GM21723 (cell line): ENCODE results near the gene TRAPPC8.
"Not testable (repeated sequence)": the region's sequence is repeated elsewhere in the genome, so short reads cannot be mapped to it uniquely, and the experiment has no call there.

Source experiments
- ATAC-seq: cut with Tn5 transposase; IDR thresholded peaks from one replicate; pipeline ENCODE4 v1.9.1; 2021; ENCODE audit warnings: mild to moderate bottlenecking, moderate library complexity; ENCODE audit not compliant: unreplicated experiment

The TRAPPC8 gene

DNA sequence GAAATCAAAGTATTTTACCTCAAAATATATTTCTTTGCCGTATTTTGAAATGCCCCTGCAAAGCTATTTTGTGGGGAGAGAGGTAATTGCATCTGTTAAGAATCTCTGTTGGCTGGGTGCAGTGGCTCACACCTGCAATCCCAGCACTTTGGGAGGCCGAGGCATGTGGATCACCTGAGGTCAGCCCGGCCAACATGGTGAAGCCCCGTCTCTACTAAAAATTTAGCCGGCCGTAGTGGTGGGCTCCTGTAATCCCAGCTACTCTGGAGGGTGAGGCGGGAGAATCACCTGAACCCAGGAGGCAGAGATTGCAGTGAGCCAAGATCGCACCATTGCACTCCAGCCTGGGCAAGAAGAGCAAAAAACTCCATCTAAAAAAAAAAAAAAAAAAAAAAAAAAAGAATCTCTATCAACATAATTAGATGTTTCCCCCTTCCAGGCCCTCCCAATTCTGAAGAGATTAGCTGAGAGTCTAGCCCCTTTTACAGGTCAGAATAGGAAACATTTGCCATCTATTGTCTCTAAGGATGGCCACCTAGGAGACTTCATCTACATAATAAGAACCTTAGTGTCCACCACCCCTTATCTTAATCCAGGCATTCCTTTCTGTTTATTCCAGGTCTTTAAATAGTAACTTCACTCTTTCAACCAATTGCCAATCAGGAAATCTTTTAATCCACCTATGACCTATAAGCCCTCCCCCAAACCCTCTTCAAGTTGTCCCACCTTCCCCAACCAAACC, 3.5 kb upstream of the TRAPPC8 start:
- ATAC-seq: no peak

DNA sequence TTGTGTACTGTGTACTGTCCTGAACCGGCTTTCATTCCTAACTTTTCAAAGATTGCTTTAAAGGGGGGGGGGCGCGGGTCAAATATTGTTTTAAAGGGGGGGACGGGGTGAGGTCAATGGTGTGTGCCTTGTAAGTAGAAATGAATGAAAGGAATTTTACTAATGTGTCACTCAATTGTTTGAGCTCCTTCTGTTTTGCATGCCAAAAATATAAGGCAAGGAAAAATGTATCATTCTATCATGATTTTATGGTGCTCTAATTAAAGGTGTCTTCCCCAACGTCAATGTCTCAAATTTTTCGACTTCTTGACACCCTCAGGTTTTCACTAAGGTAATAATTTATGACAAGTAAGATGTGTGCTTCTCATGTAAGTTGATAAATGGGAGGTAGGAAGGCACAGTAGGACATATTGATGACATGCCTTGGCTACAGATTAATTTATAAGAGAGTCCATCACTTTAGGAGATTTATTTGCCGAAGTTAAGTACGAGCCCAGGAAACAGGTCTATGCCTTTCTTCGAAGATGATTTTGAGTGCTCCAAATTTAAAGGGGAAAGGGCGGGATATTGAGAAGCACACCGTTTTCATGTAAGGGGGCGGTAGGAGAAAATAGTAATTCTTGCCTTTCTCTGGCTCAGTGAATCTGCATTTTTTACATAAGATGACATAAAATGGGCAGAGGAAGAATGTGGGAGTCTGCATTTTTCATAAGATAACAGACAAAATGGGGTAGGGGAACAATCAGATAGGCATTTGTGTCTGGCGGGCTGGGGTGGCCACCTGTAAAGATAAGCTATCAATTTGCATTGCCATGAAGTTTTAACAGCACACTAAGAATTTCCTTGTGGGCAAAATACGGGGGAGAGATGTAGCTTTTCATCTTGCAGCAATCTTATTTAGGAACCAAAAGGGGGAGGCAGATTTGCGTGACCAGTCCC, 1.2 kb upstream of the TRAPPC8 start:
- no peak for ATAC-seq

DNA sequence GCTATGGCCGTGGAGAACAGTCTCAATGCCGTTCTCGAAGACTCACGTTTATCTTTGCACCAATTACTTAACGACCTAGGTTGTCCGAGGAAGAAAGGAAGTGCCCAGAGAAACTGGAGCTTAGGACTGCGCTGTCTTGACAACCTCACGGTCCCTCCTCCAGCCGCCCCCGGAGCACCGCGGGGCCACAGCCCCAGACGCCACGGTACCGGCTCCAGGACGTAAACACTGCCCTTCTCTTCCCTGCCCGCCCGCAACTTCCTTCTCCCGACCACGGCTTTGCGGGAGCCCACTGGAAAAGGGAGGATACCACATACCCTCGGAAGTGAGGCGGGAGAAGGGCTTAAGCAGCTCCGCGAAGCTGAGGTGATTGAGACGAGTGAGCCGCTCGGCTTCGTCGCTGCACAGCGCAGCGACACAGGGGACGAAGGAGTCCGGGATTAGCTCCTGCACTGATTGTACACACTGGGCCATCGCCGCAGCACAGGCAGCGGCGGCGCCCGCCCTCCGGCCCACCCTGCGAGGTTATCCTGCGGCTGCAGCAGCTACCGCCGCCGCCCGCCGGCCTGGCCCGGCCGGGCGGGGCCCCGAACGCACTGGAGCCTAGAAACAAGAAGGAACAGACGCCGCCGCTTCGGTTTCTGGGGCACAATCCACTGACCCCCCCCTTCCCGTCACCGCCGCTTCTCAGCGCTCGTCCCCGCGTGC, 483 bp downstream of the TRAPPC8 start:
- ATAC-seq: peak; percentile 44

DNA sequence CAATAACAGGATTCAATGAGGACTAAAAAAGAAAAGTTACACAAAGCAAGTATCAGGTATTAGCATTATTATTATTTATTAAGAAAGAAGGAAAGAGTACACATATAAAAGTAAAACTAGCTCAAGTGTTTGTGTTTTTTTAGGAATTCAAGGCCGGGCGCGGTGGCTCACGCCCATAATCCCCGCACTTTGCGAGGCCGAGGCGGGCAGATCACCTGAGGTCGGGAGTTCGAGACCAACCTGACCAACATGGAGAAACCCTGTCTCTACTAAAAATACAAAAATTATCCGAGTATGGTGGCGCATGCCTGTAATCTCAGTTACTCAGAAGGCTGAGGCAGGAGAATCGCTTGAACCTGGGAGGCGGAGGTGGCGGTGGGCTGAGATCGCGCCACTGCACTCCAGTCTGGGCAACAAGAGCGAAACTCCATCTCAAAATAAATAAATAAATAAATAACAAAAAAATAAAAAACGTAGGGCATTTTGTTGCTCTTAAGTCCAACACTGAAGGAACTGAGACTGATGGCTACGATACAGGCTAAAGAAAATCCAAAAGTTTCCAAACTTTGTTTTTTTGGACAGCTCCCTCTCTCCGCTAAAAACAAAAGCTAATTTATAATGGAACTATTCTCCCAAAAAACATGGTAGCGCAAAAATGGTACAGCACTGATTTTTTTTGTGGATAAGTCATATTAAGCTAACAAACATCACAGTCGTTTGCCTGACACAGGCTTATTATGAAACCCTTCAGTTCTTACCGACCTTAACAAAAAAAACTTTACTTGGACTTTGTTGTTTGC, 1.7 kb downstream of the TRAPPC8 start:
- no peak for ATAC-seq

DNA sequence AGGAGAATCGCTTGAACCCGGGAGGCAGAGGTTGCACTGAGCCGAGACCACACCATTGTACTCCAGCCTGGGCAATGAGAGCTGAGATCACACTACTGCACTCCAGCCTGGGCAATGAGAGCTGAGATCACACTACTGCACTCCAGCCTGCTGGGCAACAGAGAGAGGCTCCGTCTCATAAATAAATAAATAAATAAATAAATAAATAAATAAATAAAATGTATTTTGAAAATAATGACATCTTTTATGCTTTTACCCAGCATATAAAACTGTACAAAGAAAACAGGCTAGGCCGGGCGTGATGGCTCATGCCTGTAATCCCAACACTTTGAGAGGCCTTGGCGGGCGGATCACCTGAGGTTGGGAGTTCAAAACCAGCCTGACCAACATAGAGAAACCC, 8.2 kb downstream of the TRAPPC8 start:
- ATAC-seq: not testable (repeated sequence)

DNA sequence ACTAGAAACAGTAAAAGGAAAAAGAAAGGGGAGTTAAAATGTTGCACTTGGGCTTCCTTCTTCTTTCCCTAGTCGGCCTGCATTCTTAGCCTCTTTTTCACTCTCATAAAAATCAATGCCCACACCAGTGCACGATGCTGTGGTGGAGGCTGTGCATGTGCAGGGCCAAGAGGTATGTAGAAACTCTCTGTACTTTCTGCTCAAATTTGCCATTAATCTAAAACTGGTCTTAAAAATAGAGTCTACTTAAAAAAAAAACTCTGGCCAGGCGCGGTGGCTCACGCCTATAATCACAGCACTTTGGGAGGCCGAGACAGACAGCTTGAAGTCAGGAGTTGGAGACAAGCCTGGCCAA, 11.1 kb downstream of the TRAPPC8 start:
- no peak for ATAC-seq

DNA sequence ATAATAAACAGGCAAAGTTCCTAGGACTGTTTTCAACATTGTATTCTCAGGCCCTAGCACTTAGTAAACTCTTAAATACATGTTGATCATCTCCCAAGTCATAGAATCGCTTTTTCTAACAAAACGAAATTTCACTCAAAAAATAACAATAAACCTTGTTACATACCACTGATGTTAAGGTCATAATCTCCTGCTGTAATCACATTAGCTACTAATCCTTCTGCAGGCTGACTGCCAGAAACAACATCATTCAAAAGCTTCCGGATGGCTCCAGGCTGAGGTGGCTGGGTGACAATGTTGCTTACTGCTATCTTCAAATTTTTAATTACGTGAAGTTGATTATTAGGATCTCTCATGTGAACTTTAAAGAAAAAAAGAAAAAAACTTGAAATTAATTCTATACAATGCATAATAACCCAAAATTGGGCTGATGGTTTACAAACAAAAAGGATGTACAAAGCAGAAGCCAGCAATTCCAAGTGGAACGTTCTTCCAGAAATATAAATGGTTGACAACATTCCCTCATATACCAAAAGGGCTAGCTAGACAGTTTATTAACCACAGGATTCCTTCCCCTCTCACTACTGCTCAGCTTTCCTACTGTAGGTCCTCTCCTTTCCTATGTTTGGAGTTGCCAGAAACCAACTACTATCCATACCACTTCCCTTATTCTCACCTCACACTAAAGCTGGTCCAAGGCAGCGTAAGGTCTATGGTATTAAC, 11.6 kb downstream of the TRAPPC8 start:
- no peak for ATAC-seq

DNA sequence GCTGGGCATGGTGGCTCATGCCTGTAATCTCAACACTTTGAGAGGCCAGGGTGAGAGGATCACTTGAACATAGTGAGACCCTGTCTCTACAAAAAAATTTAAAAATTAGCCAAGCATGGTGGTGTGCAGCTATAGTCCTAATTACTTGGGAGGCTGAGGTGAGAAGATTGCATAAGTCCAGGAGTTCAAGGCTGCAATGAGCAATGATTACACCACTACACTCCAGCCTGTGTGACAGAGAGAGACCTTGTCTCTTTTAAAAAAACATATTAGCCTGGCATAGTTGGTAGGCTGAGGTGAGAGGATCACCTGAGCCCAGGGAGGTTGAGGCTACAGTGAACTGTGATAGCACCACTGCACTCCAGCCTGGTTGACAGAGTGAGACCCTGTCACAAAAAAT, 13.7 kb downstream of the TRAPPC8 start:
- ATAC-seq: no peak

DNA sequence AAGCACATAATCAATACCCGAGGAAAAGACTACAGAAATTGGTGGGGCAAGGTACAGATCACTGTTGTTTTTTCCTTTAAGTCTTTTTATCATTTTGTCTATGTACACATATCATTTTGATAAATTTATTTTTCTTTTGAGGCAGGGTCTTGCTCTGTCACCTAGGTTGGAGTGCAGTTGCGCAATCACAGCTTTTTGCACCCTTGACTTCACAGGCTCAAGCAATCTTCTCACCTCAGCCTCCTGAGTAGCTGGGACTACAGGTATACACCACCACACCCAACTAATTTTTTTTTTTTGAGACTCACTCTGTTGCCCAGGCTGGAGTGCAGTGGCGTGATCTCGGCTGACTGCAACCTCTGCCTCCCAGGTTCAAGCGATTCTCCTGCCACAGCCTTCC, 15.9 kb downstream of the TRAPPC8 start:
- ATAC-seq: not testable (repeated sequence)

DNA sequence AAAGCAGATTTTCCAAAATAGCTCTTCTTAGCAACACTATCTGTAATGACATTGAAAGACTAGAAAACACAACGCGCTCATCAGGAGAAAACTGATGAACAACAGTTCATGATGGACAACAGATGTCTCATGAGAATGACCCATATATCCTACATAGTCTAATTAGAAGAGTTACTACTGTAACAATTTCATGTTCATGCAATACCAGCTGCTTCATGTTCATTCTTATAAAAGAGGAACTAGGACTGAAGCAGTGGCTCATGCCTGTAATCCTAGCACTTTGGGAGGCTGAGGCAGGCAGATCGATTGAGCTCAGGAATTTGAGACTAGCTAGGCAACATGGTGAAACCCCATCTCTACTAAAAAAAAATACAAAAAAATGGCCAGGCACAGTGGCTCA, 22.7 kb downstream of the TRAPPC8 start:
- ATAC-seq: no peak

DNA sequence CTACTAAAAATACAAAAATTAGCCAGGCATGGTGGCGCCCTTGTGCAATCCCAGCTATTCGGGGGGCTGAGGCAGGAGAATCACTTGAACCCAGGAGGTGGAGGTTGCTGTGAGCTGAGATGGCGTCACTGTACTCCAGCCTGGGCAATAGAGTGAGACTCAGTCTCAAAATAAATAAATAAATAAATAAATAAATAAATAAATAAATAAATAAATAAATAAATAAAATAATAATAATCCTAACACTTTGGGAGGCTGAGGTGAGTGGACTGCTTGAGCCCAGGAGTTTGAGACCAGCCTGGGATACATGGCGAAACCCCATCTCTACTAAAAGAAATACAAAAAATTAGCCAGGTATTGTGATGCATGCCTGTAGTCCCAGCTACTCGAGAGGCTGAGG, 23.6 kb downstream of the TRAPPC8 start:
- not testable (repeated sequence) for ATAC-seq

DNA sequence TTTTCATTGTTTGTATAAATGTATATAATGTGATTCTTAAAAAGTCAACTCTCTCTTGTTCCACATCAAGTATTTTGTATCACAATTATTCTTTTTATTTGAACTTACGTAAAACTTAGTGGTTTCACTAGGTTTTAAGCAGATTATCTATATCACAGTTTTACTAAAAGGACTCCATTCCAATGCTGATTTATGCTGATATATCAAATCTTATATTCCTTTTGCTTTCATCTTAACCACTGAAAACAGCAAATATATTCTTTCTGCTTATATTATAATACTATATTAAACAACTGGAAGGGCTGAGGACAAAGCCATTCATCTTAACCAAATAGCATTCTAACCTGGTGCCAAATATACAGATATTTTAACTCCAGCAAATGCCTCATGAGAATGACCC, 24.2 kb downstream of the TRAPPC8 start:
- ATAC-seq: no peak

DNA sequence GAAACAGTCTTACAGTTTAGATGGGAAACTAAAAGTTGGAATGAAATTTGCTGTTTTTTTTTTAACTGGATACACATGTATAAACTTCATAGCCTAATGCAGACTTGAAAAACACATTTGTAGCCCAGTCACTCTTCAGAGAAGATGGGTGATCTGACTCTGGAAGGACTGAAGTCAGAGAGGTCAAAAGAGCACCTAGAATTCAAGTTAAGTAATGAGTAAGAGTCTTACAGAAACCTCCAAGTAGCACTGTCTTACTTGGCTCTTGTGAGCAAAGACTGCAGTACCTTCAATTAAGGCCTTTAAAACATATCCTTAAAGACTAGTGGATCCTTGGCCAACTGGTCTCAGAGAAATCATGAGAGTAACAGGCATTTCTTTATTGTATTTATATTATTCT, 41.9 kb downstream of the TRAPPC8 start:
- no peak for ATAC-seq

DNA sequence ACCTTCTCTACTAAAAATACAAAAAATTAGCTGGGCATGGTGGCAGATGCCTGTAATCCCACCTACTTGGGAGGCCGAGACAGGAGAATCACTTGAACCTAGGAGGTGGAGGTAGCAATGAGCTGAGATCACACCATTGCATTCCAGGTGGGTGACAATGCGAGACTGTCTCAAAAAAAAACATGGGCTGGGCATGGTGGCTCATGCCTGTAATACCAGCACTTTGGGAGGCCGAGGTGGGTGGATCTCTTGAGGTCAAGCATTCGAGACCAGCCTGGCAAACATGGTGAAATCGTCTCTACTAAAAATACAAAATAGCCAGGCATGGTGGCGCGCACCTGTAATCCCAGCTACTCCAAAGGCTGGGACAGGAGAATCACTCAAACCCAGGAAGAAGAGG, 43.2 kb downstream of the TRAPPC8 start:
- not testable (repeated sequence) for ATAC-seq

DNA sequence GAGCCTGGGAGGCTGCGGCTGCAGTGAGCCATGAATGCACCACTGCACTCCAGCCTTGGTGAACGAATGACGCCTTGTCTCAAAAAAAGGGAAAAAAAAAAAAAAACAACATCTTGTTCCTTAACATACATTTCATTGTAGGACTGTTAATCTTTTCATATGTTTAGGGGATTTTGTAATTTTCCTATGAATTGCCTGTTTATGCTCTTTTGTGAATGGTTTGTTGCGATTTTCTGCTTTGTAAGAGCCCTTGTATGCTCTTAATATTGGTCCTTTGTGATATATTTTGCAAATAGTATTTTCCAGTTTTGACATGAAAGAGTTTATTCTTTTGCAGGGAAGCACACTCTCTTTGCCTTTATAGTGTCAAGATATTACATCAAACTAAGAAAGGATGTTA, 50.0 kb downstream of the TRAPPC8 start:
- ATAC-seq: no peak

DNA sequence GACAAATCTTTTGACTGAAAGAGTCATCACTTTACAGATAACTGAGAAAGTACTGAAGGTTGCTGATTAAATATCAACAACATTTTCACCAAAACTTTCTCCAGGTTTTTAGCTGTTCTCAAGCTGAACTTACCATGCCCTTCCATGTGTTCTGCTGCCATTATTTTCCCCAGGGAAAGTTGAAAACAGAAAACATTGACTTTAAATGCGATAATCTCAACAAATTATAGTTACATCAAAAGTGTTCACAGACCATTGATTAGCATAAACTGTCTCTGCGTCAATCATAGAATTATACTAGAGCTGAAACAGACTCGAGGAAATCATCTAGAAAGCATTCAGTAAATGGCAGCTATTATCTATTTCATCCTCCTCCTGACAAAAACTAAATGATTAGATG, 51.4 kb downstream of the TRAPPC8 start:
- no peak for ATAC-seq

DNA sequence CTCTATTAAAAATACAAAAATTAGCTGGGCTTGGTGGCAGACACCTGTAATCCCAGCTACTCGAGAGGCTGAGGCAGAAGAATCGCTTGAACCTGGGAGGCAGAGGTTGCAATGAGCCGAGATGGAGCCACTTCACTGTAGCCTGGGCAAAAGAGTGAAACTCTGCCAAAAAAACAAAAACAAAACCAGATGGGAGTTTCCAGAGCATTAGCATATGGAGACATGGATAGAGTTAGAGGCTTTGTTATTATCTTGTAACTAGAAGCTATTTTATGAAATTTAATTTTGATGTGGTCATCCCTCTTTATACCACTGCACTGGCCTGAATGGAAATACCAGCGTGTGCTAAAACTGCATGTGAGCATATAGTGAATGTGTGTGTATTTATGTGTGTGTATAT, 58.9 kb downstream of the TRAPPC8 start:
- ATAC-seq: no peak

DNA sequence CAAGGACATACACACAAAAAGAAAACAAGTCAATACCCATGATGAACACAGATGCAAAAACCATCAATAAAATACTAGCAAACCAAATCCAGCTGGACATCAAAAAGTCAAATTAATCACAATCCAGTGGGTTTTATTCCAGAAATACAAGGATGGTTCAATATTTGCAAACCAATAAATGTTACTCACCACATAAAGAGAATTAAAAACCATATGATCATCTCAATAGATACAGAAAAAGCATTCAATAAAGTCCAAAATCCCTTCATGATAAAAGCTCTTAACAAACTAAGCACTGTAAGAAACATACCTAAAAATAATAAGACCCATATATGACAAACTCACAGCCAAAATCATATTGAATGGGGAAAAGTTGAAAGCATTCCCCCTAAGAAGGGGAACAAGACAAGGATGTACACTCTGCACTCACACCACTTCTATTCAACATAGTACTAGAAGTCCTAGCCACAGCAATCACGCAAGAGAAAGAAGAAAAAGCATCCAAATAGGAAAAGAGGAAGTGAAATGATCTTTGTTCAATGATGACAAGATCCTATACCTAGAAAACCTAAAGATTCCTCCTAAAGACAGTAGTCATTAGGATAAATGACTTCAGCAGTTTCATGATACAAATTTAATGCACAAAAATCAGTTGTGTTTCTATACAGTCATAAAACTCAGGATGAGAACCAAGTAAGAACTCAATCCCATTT, 62.6 kb downstream of the TRAPPC8 start:
- ATAC-seq: no peak

DNA sequence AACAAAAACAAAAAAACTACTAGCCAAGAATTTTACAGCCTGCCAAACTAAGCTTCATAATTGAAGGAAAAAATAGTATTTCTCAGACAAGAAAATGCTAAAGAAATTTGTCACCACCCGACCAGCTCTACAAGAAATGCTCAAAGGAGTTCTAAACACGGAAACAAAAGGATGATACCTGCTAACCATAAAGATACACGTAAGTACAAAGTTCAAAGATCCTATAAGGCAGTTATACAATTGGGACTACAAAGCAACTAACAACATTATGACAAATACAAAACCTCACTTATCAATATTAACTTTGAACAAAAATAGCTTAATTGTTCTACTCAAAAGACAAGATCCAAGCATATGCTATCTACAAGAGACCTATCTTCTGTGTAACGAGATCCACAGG, 64.6 kb downstream of the TRAPPC8 start:
- ATAC-seq: no peak

DNA sequence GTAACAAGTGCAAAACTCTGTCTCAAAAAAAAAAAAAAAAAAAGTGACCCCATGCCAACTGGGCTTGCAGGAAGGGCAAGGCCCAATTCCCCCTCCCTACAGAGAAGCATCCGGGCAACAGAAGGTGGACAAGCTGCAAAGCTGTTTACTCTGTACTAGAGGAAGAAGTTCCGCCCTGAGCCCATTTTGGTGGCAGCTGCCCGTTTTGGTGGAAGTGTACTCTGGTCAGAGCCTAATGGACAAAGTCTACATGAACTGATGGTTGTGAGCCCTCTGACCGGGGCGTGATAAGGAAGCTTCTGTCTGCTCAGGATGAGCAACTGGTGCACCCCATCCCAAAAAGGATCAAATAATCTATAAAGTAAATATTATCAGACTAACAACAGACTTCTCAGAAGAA, 65.0 kb downstream of the TRAPPC8 start:
- ATAC-seq: no peak
